ENCODE measurements around the gene COQ9.
"Not testable (repeated sequence)": the region's sequence is repeated elsewhere in the genome, so short reads cannot be mapped to it uniquely, and the experiment has no call there.

Gene COQ9

DNA sequence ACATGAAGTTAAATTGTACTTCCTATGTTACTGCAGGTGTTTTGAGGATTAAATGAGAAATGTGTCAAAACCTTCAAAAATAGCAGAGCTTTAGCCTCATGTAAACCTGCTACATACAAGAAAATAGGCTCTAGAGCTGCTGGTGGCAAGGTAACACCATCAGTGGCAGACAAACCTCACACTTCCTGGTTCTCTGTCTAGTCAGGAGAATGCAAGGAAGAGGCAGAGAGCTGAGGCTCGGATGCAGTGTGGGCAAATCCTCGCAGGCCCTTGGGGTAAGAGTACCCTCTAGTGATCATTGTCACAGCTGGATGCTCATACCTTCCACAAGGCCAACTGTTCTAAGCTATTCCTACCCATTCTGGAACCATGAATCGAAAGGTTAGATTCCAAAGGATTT, 14.3 kb upstream of the COQ9 start:
- TF ChIP-seq, protein P1, sequence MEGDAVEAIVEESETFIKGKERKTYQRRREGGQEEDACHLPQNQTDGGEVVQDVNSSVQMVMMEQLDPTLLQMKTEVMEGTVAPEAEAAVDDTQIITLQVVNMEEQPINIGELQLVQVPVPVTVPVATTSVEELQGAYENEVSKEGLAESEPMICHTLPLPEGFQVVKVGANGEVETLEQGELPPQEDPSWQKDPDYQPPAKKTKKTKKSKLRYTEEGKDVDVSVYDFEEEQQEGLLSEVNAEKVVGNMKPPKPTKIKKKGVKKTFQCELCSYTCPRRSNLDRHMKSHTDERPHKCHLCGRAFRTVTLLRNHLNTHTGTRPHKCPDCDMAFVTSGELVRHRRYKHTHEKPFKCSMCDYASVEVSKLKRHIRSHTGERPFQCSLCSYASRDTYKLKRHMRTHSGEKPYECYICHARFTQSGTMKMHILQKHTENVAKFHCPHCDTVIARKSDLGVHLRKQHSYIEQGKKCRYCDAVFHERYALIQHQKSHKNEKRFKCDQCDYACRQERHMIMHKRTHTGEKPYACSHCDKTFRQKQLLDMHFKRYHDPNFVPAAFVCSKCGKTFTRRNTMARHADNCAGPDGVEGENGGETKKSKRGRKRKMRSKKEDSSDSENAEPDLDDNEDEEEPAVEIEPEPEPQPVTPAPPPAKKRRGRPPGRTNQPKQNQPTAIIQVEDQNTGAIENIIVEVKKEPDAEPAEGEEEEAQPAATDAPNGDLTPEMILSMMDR (IDR thresholded peaks at IDR 0.05; ENCODE audit: low read depth, low read length), result no peak
- TF ChIP-seq POLR2A (IDR thresholded peaks at IDR 0.05; ENCODE audit: extremely low read depth, insufficient read length) (no peak), MYC (IDR thresholded peaks at IDR 0.05; ENCODE audit: low read depth, low read length) (no peak)
- TF ChIP-seq, protein P2, sequence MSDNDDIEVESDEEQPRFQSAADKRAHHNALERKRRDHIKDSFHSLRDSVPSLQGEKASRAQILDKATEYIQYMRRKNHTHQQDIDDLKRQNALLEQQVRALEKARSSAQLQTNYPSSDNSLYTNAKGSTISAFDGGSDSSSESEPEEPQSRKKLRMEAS (IDR thresholded peaks at IDR 0.05; ENCODE audit: low read depth, low read length), result no peak
- DNase-seq (ENCODE audit: low read depth), result no peak
- no peak overlapping the region for H3K4me3 ChIP-seq (ENCODE audit: low read depth, low read length)

DNA sequence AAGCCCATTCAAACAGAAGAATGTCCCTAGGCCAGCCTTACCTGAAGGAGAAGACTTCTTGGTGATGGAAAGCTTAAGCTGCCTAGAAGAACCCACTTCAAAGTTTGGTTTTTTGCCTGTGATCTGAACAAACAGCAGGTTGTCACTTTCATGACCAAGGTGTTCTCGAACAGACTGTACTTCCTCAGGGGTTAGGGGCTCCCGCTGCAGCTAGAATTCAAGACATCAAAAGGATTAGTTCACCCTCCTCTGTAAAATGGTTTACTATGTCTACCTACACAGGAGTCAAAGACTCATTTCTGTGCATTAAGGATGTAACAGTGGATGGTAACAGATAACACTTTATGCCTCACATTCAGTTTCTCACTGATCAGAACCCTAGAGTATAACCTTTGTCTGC, 13.3 kb upstream of the COQ9 start:
- H3K4me3 ChIP-seq (ENCODE audit: low read depth, low read length), result no peak overlapping the region
- TF ChIP-seq MYC (IDR thresholded peaks at IDR 0.05; ENCODE audit: low read depth, low read length), result no peak
- TF ChIP-seq, protein P1 (IDR thresholded peaks at IDR 0.05; ENCODE audit: low read depth, low read length), result no peak
- no peak for TF ChIP-seq POLR2A (IDR thresholded peaks at IDR 0.05; ENCODE audit: extremely low read depth, insufficient read length)
- no peak for DNase-seq (ENCODE audit: low read depth)

DNA sequence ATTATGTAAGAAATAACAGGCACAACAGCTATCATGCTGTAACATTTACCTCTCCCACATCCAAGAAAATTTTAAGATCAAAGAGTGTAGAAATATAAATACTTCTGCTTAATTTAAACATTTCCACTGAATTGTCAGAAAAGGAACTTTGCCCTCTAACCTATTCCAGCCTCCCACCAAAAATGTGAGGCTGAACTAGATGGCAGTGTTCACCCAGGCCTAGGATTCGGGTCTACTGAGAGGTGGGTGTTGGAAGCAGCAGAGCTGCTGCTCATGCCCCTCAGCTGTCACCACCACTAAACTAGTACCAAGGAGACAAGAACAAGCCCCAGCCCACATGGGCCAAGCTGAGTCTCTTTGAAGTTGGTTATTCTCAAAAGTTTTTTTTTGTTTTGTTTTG, 11.4 kb upstream of the COQ9 start:
- H3K4me3 ChIP-seq (ENCODE audit: low read depth, low read length), result no peak overlapping the region
- no peak for TF ChIP-seq POLR2A (IDR thresholded peaks at IDR 0.05; ENCODE audit: extremely low read depth, insufficient read length)
- TF ChIP-seq, protein P2 (IDR thresholded peaks at IDR 0.05; ENCODE audit: low read depth, low read length), result no peak
- TF ChIP-seq, protein P1 (IDR thresholded peaks at IDR 0.05; ENCODE audit: low read depth, low read length), result no peak
- TF ChIP-seq MYC (IDR thresholded peaks at IDR 0.05; ENCODE audit: low read depth, low read length), result no peak
- DNase-seq (ENCODE audit: low read depth), result no peak

DNA sequence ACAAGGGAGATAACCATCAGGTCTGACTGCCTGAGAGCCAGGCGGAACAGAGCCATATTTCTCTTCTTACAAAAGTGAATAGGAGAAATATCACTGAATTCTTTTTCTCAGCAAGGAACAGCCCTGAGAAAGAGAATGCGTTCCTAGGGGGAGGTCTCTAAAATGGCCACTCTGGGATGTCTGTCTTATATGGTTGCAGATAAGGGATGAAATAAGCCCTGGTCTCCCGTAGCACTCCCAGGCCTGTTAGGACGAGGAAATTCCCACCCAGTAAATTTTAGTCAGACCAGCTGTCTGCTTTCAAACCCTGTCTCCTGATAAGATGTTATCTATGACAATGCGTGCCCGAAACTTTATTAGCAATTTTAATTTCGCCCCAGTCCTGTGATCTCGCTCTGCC, 7.3 kb upstream of the COQ9 start:
- H3K4me3 ChIP-seq (ENCODE audit: low read depth, low read length); DNase-seq (ENCODE audit: low read depth): not testable (repeated sequence)

DNA sequence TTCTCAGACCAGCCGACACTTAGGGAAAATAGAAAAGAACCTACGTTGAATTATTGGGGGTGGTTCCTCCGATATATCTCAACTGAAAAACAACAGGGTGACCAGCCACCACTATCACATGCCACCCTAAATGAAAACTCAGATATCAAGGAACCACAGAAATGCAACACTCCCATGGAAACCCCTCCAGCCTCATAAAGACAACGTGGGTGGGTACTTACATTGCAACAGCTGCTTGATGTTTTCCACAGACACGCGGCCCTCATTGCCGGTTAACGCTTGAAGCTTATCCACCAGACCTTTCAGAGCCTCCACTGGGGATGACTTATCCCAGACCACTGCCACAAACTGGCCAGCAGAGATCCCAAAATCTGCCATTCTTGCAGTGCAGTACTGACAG, 6.7 kb upstream of the COQ9 start:
- not testable (repeated sequence) for H3K4me3 ChIP-seq (ENCODE audit: low read depth, low read length); DNase-seq (ENCODE audit: low read depth)

DNA sequence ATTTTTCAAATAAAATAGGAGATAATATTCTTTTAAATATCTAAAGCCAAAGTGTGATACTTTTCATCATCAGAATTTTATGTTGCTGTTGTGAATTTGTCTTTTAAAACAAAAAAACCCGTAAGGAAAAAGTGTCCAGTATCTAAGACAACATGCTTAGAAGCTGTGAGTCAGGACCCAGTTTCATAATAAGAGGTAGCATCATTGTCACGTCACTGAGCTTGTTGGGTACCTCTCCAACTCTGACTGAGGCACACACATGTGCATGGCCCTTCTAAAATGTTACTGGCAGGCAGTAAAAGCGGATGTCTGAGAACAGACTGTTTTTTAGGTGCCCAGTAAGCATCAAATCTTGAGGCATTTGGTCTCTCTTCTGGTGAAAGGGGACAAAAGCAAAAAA, 2.6 kb upstream of the COQ9 start:
- H3K4me3 ChIP-seq (ENCODE audit: low read depth, low read length), result no peak overlapping the region
- DNase-seq (ENCODE audit: low read depth), result no peak
- TF ChIP-seq, protein P1 (IDR thresholded peaks at IDR 0.05; ENCODE audit: low read depth, low read length), result no peak
- no peak for TF ChIP-seq POLR2A (IDR thresholded peaks at IDR 0.05; ENCODE audit: extremely low read depth, insufficient read length)
- no peak for TF ChIP-seq MYC (IDR thresholded peaks at IDR 0.05; ENCODE audit: low read depth, low read length)
- TF ChIP-seq, protein P2 (IDR thresholded peaks at IDR 0.05; ENCODE audit: low read depth, low read length), result no peak

DNA sequence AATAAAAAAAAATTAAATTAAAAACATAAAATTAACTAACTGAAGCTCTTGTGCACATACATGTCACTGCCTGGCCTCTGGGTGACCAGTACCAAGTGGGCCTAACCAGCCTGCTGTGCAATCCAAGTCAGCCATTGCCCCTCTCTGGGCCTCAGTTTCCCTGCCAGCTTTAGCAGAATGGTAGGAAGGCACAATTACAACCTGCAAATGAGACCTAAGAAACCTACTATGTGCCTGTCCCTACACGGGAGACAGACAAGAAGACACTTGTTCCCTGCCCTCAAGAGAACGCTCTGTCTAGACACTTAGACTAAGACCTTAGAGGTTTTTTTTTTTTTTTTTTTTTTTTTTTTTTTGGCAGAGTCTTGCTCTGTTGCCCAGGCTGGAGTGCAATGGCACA, 1.8 kb upstream of the COQ9 start:
- TF ChIP-seq, protein P1 (IDR thresholded peaks at IDR 0.05; ENCODE audit: low read depth, low read length), result no peak
- H3K4me3 ChIP-seq (ENCODE audit: low read depth, low read length), result no peak overlapping the region
- DNase-seq (ENCODE audit: low read depth), result no peak
